Stimulated activated CD8-positive, alpha-beta memory T cell treated with anti-CD3 and anti-CD28 coated beads, Interleukin-7, amount 100 ng/mL, for 1 hour (primary cell): ENCODE measurements around the gene KDM5A.

Experiments used
- DNase-seq, 2 donors: peaks; one replicate each; pipeline ENCODE4 v3.0.0-alpha.2; 2020; ENCODE audit warnings: low read depth in 2 of 2

Gene KDM5A

GRCh38 chr12:272942-273341 is 116.2 kb downstream of the KDM5A start:
- DNase-seq, result no peak

GRCh38 chr12:271161-271560 is 118.0 kb downstream of the KDM5A start:
- DNase-seq, result no peak

GRCh38 chr12:269191-269590 is 119.9 kb downstream of the KDM5A start:
- no peak for DNase-seq

- DNase-seq, result no peak
Measured at GRCh38 chr12:268483-268840, 120.7 kb downstream of the KDM5A start.

- DNase-seq, result no peak
Measured at GRCh38 chr12:267581-268482, 121.3 kb downstream of the KDM5A start.

- no peak for DNase-seq
Measured at GRCh38 chr12:265096-265495, 124.0 kb downstream of the KDM5A start.

GRCh38 chr12:264269-264668 is 124.9 kb downstream of the KDM5A start:
- DNase-seq, result no peak

GRCh38 chr12:263574-263973 is 125.5 kb downstream of the KDM5A start:
- no peak for DNase-seq

- DNase-seq, result no peak
Measured at GRCh38 chr12:262817-263216, 126.3 kb downstream of the KDM5A start, which contains the start of gene SLC6A13. SLC6A13 (minus strand) TSS chr12:262836; CDS start chr12:260052, 2,784 bp downstream.

- DNase-seq, result no peak
Measured at GRCh38 chr12:262113-262512, 127.0 kb downstream of the KDM5A start.

GRCh38 chr12:257521-258321 is 131.4 kb downstream of the KDM5A start:
- no peak for DNase-seq

- DNase-seq, result no peak
Measured at GRCh38 chr12:256958-257357, 132.2 kb downstream of the KDM5A start.

GRCh38 chr12:256225-256624 is 132.9 kb downstream of the KDM5A start:
- DNase-seq, result no peak

GRCh38 chr12:254912-255311 is 134.2 kb downstream of the KDM5A start:
- DNase-seq, result no peak

- DNase-seq, result no peak
Measured at GRCh38 chr12:254039-254438, 135.1 kb downstream of the KDM5A start.

GRCh38 chr12:253116-253831 is 135.8 kb downstream of the KDM5A start:
- DNase-seq, result no peak

GRCh38 chr12:252636-253035 is 136.5 kb downstream of the KDM5A start:
- DNase-seq, result no peak

- no peak for DNase-seq
Measured at GRCh38 chr12:247271-247670, 141.8 kb downstream of the KDM5A start.

GRCh38 chr12:243381-243780 is 145.7 kb downstream of the KDM5A start:
- DNase-seq, result no peak

- no peak for DNase-seq
Measured at GRCh38 chr12:242496-242895, 146.6 kb downstream of the KDM5A start.

- no peak for DNase-seq
Measured at GRCh38 chr12:241266-241665, 147.9 kb downstream of the KDM5A start.

GRCh38 chr12:240566-240965 is 148.6 kb downstream of the KDM5A start:
- no peak for DNase-seq
